Measurements from ENCODE around the gene ABCE1. TPM values are rescaled to one million over a fixed set of nuclear protein-coding genes. Genes with fewer than 3 reads are reported as not detected.
"Not testable (repeated sequence)": the region's sequence is repeated elsewhere in the genome, so short reads cannot be mapped to it uniquely, and the experiment has no call there.

The ABCE1 gene
- total RNA-seq, 1 donor from 2014 or later = 41.2 TPM

DNA sequence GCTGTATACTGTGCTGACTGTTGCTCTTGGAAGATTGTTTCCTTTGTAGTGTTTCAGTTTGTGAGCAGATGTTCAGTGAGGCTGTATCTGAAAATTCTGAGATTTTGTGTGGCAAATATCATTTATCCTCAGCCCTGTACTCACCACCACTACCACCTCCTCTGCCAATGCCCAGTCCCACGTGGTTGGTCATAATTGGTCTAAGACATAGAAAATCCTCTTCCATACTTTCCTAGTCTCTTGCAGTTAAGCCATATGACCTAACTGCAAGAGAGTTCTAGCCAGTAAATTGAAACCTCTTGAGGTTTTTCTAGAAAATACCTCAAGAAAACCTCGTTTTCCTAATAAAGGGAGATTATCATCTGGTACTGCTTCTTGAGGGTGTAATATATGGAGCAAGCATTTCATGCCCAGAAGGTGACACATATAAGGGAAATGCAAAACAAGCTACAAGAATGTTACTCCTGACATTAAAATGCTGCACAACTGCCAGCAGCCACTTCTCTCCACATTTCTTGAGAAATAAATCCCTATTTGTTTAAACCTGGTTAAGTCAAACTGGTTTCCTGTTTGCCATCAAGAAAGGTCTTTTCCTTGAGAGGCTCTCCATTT, 32.8 kb downstream of the ABCE1 start:
- peak overlapping the region; percentile 26 for H3K27ac ChIP-seq
- intact Hi-C loops (cut with DNase I) = no loop called here
- DNase-seq = no peak

DNA sequence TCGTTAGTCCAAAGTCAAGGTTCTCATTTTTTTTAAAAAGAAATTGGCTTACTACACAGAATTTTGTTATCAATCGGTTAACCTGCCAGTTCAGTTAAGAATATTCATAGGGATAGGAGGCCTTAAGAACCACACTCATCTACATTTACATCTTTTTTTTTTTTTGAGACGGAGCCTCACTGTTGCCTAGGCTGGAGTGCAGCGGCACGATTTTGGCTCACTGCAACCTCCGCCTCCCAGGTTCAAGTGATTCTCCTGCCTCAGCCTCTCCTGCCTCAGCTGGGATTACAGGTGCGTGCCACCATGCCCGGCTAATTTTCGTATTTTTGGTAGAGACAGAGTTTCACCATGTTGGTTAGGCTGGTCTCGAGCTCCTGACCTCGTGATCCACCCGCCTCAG, 33.7 kb downstream of the ABCE1 start:
- H3K27ac ChIP-seq = no peak overlapping the region
- TF ChIP-seq, protein P1, sequence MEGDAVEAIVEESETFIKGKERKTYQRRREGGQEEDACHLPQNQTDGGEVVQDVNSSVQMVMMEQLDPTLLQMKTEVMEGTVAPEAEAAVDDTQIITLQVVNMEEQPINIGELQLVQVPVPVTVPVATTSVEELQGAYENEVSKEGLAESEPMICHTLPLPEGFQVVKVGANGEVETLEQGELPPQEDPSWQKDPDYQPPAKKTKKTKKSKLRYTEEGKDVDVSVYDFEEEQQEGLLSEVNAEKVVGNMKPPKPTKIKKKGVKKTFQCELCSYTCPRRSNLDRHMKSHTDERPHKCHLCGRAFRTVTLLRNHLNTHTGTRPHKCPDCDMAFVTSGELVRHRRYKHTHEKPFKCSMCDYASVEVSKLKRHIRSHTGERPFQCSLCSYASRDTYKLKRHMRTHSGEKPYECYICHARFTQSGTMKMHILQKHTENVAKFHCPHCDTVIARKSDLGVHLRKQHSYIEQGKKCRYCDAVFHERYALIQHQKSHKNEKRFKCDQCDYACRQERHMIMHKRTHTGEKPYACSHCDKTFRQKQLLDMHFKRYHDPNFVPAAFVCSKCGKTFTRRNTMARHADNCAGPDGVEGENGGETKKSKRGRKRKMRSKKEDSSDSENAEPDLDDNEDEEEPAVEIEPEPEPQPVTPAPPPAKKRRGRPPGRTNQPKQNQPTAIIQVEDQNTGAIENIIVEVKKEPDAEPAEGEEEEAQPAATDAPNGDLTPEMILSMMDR (IDR thresholded peaks at IDR 0.05) = no peak
- intact Hi-C loops (cut with DNase I) = no loop called here
- H3K4me1 ChIP-seq = peaks cover 3% of the 10 kb centered on the region
- DNase-seq (no peak), ATAC-seq (no peak)
- no peaks in the 10 kb centered on the region for H3K27me3 ChIP-seq
- H3K36me3 ChIP-seq = peaks cover 30% of the 10 kb centered on the region
- H3K9me3 ChIP-seq = no peaks in the 10 kb centered on the region
- H3K4me3 ChIP-seq = no peak overlapping the region

More for the DNA sequence above, 32.8 kb downstream of the ABCE1 start:
- TF ChIP-seq, protein P1 (IDR thresholded peaks at IDR 0.05) = no peak
- no peaks in the 10 kb centered on the region for H3K27me3 ChIP-seq
- peak; percentile 67 for ATAC-seq
- no peak overlapping the region for H3K4me3 ChIP-seq
- no peaks in the 10 kb centered on the region for H3K9me3 ChIP-seq
- H3K4me1 ChIP-seq = peaks cover 3% of the 10 kb centered on the region
- peaks cover 39% of the 10 kb centered on the region for H3K36me3 ChIP-seq

DNA sequence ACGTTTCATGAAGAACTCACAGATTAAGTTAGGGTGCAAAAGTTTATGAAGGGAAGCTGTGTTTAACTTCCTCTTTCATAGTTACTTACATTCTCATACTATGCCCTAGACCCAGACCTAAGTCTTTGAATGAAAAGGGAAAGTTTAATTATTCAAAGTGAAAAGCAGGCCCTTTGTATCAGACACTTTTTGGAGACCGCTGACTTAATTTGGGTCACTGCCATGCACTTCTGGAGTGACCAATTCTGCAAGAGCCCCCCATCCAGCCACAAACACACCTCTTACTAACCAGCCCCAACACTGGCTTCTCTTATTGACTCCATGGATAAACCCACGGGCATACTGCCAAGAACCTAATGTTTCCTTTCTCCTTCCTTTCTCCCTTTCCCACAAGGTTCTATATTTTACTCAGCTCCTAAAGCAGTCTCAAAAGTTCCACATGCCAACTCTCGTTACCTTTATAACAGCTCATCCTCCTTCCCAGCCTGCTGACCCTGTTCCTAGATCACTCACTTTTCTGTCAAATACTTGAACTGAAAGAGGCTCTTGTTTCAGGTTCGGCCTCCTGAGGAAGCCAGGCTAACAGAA, 34.5 kb downstream of the ABCE1 start:
- ATAC-seq = peak; percentile 13
- TF ChIP-seq, protein P1 (IDR thresholded peaks at IDR 0.05) = no peak
- intact Hi-C loops (cut with DNase I) = no loop called here

DNA sequence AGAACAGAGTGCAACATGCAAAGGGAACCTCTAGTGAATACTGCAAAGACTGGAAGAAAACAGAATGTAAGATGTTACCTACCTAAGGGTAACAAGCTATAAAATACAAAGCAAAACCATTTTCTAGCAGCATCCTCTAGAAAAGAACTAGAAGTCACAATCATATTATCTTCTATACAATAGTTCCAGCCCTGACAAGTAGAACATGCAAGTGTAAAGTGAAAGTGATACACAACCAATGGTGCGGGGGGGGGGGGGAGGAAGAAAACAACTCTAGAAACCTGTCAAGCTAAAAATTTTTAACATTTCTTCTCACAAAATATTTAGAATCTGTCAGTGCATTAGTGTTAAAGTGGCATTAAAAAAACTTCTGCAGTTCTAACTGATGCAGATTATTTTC, 38.1 kb downstream of the ABCE1 start:
- H3K9me3 ChIP-seq; DNase-seq; intact Hi-C loops (cut with DNase I); ATAC-seq; H3K27me3 ChIP-seq; H3K4me3 ChIP-seq; H3K27ac ChIP-seq; H3K4me1 ChIP-seq: not testable (repeated sequence)
- H3K36me3 ChIP-seq = peaks cover 48% of the 10 kb centered on the region

More for the DNA sequence above, 34.5 kb downstream of the ABCE1 start:
- DNase-seq = no peak
- H3K9me3 ChIP-seq = no peaks in the 10 kb centered on the region
- no peak overlapping the region for H3K27ac ChIP-seq
- peaks cover 3% of the 10 kb centered on the region for H3K4me1 ChIP-seq
- no peaks in the 10 kb centered on the region for H3K27me3 ChIP-seq
- peaks cover 28% of the 10 kb centered on the region for H3K36me3 ChIP-seq
- no peak overlapping the region for H3K4me3 ChIP-seq

DNA sequence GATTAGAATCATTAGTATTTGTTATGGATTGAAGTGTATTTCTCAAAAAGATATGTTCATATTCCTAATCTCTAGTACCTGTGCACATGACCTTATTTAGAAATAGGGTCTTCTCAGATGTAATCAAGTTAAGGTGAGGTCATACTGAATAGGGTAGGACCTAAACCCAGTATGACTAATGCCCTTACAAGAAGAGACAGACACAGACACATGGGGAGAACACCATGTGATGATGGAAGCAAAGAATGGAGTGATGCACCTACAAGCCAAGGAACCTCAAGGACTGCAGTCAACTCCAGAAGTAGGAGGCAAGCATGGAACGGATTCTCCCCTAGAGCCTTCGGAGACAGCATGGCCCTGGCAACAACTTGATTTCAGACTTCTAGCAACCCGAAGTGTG, 50.9 kb downstream of the ABCE1 start:
- Histone ChIP-seq H3K9me3 (no peaks in the 10 kb centered on the region), H3K4me3 (no peak overlapping the region), H3K27me3 (no peaks in the 10 kb centered on the region), H3K4me1 (no peaks in the 10 kb centered on the region), H3K36me3 (peaks cover 96% of the 10 kb centered on the region), H3K27ac (no peak overlapping the region)
- TF ChIP-seq, protein P1 (IDR thresholded peaks at IDR 0.05) = no peak
- ATAC-seq (no peak), DNase-seq (no peak)
- intact Hi-C loops (cut with DNase I) = no loop called here

DNA sequence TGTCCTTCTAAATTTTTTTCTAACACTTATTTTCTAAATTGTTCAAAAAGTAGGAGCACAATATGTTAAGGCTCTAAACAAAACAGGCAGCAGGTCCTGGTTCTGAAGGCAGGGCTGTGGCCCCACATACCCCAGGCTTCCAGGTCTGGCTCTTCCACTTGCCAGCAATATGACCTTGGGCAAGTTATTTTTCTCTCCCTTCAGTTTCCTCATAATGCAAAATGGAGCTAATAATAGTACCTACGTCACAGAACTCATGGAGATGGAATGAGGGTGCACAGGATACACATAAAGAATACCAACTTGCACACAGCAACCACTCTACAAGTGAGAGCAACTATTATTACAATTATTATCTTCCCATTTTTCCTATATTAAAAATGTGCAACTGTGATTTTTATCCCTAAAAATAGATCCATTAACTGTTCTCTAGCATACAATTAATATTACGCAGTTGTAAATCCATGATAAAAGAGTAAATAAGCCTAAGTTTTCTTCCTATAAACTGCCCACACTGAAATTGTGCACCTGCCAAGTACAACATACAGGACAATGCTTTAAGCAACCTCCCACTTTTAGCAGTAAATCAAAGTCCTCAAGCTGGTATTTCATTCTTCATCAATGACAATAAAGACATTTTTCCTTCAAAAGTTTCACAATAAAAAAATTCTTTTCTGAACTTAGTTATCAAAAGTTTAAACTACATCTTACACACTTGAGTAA, 55.2 kb downstream of the ABCE1 start:
- TF ChIP-seq, protein P1 (IDR thresholded peaks at IDR 0.05) = no peak
- ATAC-seq (no peak), DNase-seq (no peak)
- Histone ChIP-seq H3K4me3 (no peak overlapping the region), H3K9me3 (no peaks in the 10 kb centered on the region), H3K4me1 (no peaks in the 10 kb centered on the region), H3K27ac (no peak overlapping the region), H3K36me3 (peaks cover 93% of the 10 kb centered on the region), H3K27me3 (no peaks in the 10 kb centered on the region)
- intact Hi-C loops (cut with DNase I) = no loop called here

All from upper lobe of right lung (tissue), 1 donor.